ENCODE data around the gene SLK. TPM values are rescaled to one million over a fixed set of nuclear protein-coding genes. Genes with fewer than 3 reads are reported as not detected.

Gene SLK
- total and polyA plus RNA-seq, 2 of the 13 experiments (the other 11 are each of a cell fraction or from before 2014, with no cell fraction given) = 3.4 to 22.8 TPM

GRCh38 chr10:103921248-103921647 lies 45.7 kb upstream of the SLK start:
- Histone ChIP-seq H3K27ac (ENCODE audit: extremely low read length, insufficient read depth, low read length) (no peak overlapping the region), H3K9me3 (ENCODE audit: low read length) (no peaks in the 10 kb centered on the region), H3K4me3 (replicated peaks in 1 of 3; ENCODE audit: insufficient read depth in 1 of 3, low read depth in 2 of 3, low read length in 3 of 3) (no peak overlapping the region), H3K9ac (ENCODE audit: insufficient read depth, low read depth, low read length) (no peak overlapping the region), H3K4me1 (ENCODE audit: insufficient read depth, low read length) (peaks cover 59% of the 10 kb centered on the region), H3K79me2 (ENCODE audit: insufficient read depth, low read length) (peaks cover 7% of the 10 kb centered on the region), H3K4me2 (ENCODE audit: low read depth, low read length) (peak overlapping the region; percentile 90), H3K36me3 (replicated peaks in 1 of 2; ENCODE audit: control insufficient read depth in 1 of 2, insufficient read depth in 2 of 2, low read length in 2 of 2) (no peaks in the 10 kb centered on the region), H3K27me3 (ENCODE audit: control insufficient read depth in 1 of 2, insufficient read depth in 2 of 2, low read length in 2 of 2) (no peaks in the 10 kb centered on the region; a peak in 1 of 5 replicates), H4K20me1 (ENCODE audit: insufficient read depth, low read length) (no peaks in the 10 kb centered on the region), H2AFZ (ENCODE audit: low read length) (no peak overlapping the region)
- no peak for FAIRE-seq
- ChIA-PET CTCF (ENCODE audit: low intra/inter-chr PET ratio, low total read pairs) (interaction anchor here (1.2 kb wide), 1 partner anchor 33 kb away, joined by 3 read pairs; no protein-coding TSS in a partner anchor), POLR2A (interaction anchor here (0.7 kb wide), 1 partner anchor 13 kb away, joined by 3 read pairs; no protein-coding TSS in a partner anchor)
- intact Hi-C loops (cut with micrococcal nuclease; ENCODE audit: unreplicated experiment) (no loop called here), in situ Hi-C loops (cut with HindIII; ENCODE audit: extremely low pct_ligation_motif_present, low pct_unique_long_range_greater_than_20kb) (no loop called here)
- BruUV-seq (replicated peaks) = no TSS peak
- no peak for DNase-seq (ENCODE audit: low spot score)
- WGBS (ENCODE audit: low lambda C conversion rate) = 100% methylated on average over 1 of the region's 1 CpG
- ATAC-seq = no peak
- TF ChIP-seq EEA1 (CRISPR knock-in tag; IDR thresholded peaks at IDR 0.05; ENCODE audit: borderline replicate concordance) (no peak), ZNF256 (CRISPR knock-in tag; conservative IDR thresholded peaks at IDR 0.05) (no peak), ZNF713 (CRISPR knock-in tag; IDR thresholded peaks at IDR 0.05) (no peak), PAX8 (CRISPR knock-in tag; IDR thresholded peaks at IDR 0.05; ENCODE audit: borderline replicate concordance) (no peak), MTA1 (CRISPR knock-in tag; IDR thresholded peaks at IDR 0.05; ENCODE audit: borderline replicate concordance) (no peak), TBX3 (IDR thresholded peaks at IDR 0.05; ENCODE audit: borderline replicate concordance) (no peak), ZNF276 (CRISPR knock-in tag; IDR thresholded peaks at IDR 0.05; ENCODE audit: low read depth) (no peak), ZBTB39 (CRISPR knock-in tag; IDR thresholded peaks at IDR 0.05) (no peak), SALL1 (CRISPR knock-in tag; IDR thresholded peaks at IDR 0.05) (no peak), THAP11 (CRISPR knock-in tag; IDR thresholded peaks at IDR 0.05) (no peak; the same call in 1 of the 2 replicates), CSRNP2 (CRISPR knock-in tag; conservative IDR thresholded peaks at IDR 0.05; ENCODE audit: low read depth) (no peak)

Measured in HepG2 (cell line).